DOHH2 (cell line): ENCODE measurements around the gene ANK2.

ENCODE experiments used
- EZH2phosphoT487 ChIP-seq: fragments of 200-600 bp; sonication (generic); IDR thresholded peaks from 2 replicates; pipeline ENCODE4 v1.6.1; 2017; ENCODE audit warnings: borderline replicate concordance, mild to moderate bottlenecking, antibody characterized with exemption, low read length, moderate library complexity, mixed read lengths
- TF ChIP-seq, protein P1 (sequence below): fragments of 200-600 bp; sonication (generic); IDR thresholded peaks from one replicate; pipeline ENCODE4 v1.5.1; 2014; ENCODE audit warnings: antibody characterized with exemption, mild to moderate bottlenecking, low read depth, low read length; ENCODE audit not compliant: poor library complexity, severe bottlenecking

DNA sequence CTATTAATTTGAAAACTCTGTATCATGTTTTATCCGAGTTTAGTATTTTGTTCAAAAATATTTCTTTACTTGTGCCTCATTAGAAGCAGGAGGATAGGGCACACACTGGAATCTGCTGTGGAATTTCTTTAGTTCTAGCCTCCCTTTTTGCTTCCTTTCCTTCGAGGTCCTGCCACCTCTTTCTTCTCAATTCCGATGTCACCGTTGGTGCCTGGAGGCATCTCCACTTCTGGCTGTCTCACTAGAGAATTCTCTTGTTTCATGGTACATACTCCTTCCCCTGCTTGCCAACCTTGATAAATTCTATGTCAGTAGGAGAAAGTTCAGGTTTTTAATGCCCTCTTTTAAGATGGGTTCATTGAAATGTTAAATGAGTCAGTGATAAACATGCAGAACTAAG is 140.1 kb downstream of the ANK2 start:
- TF ChIP-seq, protein P1, sequence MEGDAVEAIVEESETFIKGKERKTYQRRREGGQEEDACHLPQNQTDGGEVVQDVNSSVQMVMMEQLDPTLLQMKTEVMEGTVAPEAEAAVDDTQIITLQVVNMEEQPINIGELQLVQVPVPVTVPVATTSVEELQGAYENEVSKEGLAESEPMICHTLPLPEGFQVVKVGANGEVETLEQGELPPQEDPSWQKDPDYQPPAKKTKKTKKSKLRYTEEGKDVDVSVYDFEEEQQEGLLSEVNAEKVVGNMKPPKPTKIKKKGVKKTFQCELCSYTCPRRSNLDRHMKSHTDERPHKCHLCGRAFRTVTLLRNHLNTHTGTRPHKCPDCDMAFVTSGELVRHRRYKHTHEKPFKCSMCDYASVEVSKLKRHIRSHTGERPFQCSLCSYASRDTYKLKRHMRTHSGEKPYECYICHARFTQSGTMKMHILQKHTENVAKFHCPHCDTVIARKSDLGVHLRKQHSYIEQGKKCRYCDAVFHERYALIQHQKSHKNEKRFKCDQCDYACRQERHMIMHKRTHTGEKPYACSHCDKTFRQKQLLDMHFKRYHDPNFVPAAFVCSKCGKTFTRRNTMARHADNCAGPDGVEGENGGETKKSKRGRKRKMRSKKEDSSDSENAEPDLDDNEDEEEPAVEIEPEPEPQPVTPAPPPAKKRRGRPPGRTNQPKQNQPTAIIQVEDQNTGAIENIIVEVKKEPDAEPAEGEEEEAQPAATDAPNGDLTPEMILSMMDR = no peak
- TF ChIP-seq EZH2phosphoT487 = no peak
